GM10266 (cell line): ENCODE data around the gene NTN1.

ENCODE experiments used
- DNase-seq: peaks from one replicate; pipeline ENCODE4 v3.0.0; 2012; ENCODE audit errors: extremely low spot score
- TF ChIP-seq, protein P1 (sequence below): IDR thresholded peaks from 2 replicates; pipeline ENCODE4 v1.5.1; 2012; ENCODE audit warnings: mild to moderate bottlenecking, low read depth; ENCODE audit not compliant: control insufficient read depth, insufficient read depth; ENCODE audit errors: missing control alignments

NTN1 gene

GRCh38 chr17:9200699-9201359 is 179.5 kb downstream of the NTN1 start:
- TF ChIP-seq, protein P1, sequence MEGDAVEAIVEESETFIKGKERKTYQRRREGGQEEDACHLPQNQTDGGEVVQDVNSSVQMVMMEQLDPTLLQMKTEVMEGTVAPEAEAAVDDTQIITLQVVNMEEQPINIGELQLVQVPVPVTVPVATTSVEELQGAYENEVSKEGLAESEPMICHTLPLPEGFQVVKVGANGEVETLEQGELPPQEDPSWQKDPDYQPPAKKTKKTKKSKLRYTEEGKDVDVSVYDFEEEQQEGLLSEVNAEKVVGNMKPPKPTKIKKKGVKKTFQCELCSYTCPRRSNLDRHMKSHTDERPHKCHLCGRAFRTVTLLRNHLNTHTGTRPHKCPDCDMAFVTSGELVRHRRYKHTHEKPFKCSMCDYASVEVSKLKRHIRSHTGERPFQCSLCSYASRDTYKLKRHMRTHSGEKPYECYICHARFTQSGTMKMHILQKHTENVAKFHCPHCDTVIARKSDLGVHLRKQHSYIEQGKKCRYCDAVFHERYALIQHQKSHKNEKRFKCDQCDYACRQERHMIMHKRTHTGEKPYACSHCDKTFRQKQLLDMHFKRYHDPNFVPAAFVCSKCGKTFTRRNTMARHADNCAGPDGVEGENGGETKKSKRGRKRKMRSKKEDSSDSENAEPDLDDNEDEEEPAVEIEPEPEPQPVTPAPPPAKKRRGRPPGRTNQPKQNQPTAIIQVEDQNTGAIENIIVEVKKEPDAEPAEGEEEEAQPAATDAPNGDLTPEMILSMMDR = no peak
- peak; percentile 62 for DNase-seq

- TF ChIP-seq, protein P1 = no peak
- no peak for DNase-seq
These were observed 181.2 kb downstream of the NTN1 start for GRCh38 chr17:9202532-9202931.

- no peak for DNase-seq
- TF ChIP-seq, protein P1 = no peak
These were observed 182.6 kb downstream of the NTN1 start for GRCh38 chr17:9203771-9204425.

- TF ChIP-seq, protein P1 = no peak
- no peak for DNase-seq
These were observed 183.5 kb downstream of the NTN1 start for GRCh38 chr17:9204637-9205329.

DNA sequence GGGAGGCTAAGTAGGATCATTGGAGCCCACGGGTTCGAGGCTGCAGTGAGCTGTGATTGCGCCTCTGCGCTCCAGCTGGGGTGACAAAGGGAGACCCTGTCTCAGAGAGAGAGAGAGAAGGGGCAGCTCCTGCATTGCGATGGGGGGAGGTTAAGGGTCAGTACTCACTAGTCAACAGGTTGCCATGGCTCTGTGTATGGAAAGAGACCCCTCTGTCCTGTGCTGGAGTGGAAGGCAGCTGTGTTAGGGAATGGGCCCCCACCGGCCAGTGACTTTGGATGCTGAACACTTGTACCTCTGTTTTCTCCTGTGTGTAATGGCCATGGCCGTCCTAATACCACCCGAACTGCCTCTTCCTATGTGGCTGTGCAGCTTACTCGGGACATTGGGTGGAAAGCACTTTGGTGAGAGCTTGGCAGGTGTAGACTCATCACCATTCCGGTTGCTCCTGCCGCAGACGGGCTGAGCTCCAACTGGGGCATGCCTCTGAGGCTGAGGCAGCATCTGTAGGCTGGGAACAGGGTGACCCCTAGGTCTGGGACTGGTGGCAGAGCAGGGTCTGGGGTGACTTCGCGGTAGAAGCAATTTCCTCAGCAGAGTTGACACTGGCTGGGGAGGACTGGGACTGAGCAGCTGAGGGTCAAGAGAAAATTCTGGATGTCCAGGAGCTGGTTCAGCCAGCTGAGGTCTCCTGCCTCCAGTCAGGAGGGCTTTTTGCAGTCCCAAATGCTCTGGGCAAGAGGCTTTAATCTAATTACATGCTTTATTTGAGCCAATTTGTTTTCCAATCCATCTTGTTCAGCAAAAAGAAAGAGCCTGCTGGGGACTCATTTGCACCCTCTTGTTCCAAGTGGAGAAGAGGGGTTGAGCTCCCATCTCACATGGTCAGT is 184.5 kb downstream of the NTN1 start:
- no peak for DNase-seq
- TF ChIP-seq, protein P1 = no peak

DNA sequence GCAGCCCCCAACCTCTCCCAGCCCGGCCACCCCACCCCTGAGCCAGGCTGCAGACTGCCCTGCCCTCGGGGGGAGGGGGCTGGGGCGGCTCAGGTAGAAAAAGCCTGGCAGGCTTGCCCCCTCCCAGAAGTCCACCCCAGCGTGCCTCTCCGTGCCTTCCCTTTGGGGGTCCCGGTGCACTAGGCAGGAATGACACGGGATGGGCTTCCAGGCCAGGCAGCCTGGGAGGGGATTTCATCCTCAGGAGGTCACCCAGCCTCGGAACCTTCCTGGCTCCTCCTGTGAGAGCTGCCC is 185.0 kb downstream of the NTN1 start:
- DNase-seq = no peak
- TF ChIP-seq, protein P1 = no peak
